ENCODE data around the gene MIPOL1.
A peak's percentile ranks its signal among the peaks of the same experiment; 100 is the strongest.

Gene MIPOL1

DNA sequence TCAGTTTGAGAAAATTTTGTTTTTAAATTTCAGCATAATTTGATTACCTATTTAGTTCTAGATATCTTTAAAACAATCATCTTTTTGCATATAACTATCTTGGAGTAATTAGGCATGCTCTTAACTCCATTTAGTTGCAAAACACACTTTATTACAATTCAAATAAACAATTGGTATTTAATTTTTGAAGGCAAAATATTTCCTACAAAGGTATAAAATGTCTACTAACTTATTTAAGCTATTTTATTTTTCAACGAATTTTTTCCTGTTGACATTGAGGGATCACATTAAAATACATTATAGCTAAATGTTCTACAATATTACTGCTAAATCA lies 389.0 kb downstream of the MIPOL1 start:
- H3K27ac Mint-ChIP-seq: no peak overlapping the region
- H3K4me1 Mint-ChIP-seq: peaks cover 19% of the 10 kb centered on the region
- H3K4me3 Mint-ChIP-seq: no peak overlapping the region
- peaks cover 3% of the 10 kb centered on the region for H3K9me3 Mint-ChIP-seq
- no peaks in the 10 kb centered on the region for H3K36me3 Mint-ChIP-seq (ENCODE audit: low read depth)
- peaks cover 100% of the 10 kb centered on the region for H3K27me3 Mint-ChIP-seq (ENCODE audit: low read depth)
- no peak for TF ChIP-seq CTCF (IDR thresholded peaks at IDR 0.05; ENCODE audit: unreplicated experiment in 3 of 3)

DNA sequence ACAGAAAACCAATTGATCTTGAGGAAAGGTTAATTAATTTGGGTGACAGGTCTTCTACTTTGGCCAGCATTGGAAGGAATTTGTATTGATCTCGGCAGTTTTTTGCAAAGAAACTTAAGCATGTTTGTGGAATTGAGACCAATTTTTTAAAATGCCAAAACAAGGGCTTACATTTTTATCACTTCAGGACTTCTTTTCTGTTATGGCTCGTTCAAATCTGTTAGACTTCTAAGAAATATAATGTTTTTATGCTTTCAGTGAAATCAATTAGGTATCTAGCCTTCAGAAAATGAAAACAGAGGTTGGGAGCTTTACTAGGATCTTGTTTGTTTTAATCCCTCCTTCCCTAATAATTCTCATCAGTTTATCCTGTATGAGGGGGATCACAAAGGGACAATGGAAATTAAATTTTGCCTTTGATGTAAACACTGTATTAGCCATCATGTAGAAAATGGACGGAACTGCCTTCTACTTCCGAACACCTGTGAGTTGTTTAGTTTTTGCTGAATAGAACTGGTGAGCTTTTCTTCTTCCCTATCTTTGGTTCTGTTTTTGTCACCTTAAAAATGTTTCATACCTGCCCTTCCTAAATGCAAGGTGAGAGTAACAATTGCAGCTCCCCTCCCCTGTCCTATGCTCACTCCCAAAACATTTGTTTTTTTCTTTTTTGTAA lies 389.5 kb downstream of the MIPOL1 start:
- TF ChIP-seq CTCF (IDR thresholded peaks at IDR 0.05; ENCODE audit: unreplicated experiment in 3 of 3): no peak
- Mint-ChIP-seq H3K9me3 (peaks cover 3% of the 10 kb centered on the region), H3K4me1 (peaks cover 19% of the 10 kb centered on the region), H3K27me3 (ENCODE audit: low read depth) (peaks cover 100% of the 10 kb centered on the region), H3K36me3 (ENCODE audit: low read depth) (no peaks in the 10 kb centered on the region), H3K4me3 (peak overlapping the region in 1 of 3 experiments; percentile 29), H3K27ac (no peak overlapping the region)

GRCh38 chr14:37587881-37588666 lies 390.3 kb downstream of the MIPOL1 start:
- Mint-ChIP-seq H3K27ac (no peak overlapping the region), H3K4me1 (peaks cover 19% of the 10 kb centered on the region), H3K27me3 (ENCODE audit: low read depth) (peaks cover 100% of the 10 kb centered on the region), H3K9me3 (peaks cover 3% of the 10 kb centered on the region), H3K4me3 (peak overlapping the region; percentile 38 to 49 (median 39)), H3K36me3 (ENCODE audit: low read depth) (no peaks in the 10 kb centered on the region)
- TF ChIP-seq CTCF (IDR thresholded peaks at IDR 0.05; ENCODE audit: unreplicated experiment in 3 of 3): no peak

- Mint-ChIP-seq H3K27me3 (ENCODE audit: low read depth) (peaks cover 100% of the 10 kb centered on the region), H3K9me3 (peaks cover 3% of the 10 kb centered on the region), H3K36me3 (ENCODE audit: low read depth) (no peaks in the 10 kb centered on the region), H3K4me1 (peaks cover 19% of the 10 kb centered on the region), H3K27ac (no peak overlapping the region), H3K4me3 (peak overlapping the region; percentile 38 to 49 (median 39))
- no peak for TF ChIP-seq CTCF (IDR thresholded peaks at IDR 0.05; ENCODE audit: unreplicated experiment in 3 of 3)
Observed at GRCh38 chr14:37588667-37588955, 390.9 kb downstream of the MIPOL1 start.

- H3K27me3 Mint-ChIP-seq (ENCODE audit: low read depth): peaks cover 100% of the 10 kb centered on the region
- peak overlapping the region in 1 of 3 experiments; percentile 47 for H3K4me3 Mint-ChIP-seq
- no peak overlapping the region for H3K27ac Mint-ChIP-seq
- H3K4me1 Mint-ChIP-seq: peaks cover 21% of the 10 kb centered on the region
- TF ChIP-seq CTCF (IDR thresholded peaks at IDR 0.05; ENCODE audit: unreplicated experiment in 3 of 3): no peak
- no peaks in the 10 kb centered on the region for H3K36me3 Mint-ChIP-seq (ENCODE audit: low read depth)
- peaks cover 3% of the 10 kb centered on the region for H3K9me3 Mint-ChIP-seq
Observed at GRCh38 chr14:37588956-37589714, 391.4 kb downstream of the MIPOL1 start.

Data from nephron (organoid).